Muscle layer of colon (tissue), 2 donors: ENCODE results near the gene DQX1.

Experiments
- H3K27ac ChIP-seq: one replicate; pipeline ENCODE4 v1.7.0; 2013; ENCODE audit warnings: low read depth, mild to moderate bottlenecking, low read length, moderate library complexity
- H3K27me3 ChIP-seq, 2 donors: one replicate each; pipeline ENCODE4 v1.7.0; 2013; ENCODE audit warnings: low read length in 2 of 2, mild to moderate bottlenecking in 2 of 2; ENCODE audit not compliant: insufficient read depth in 2 of 2, control insufficient read depth in 1 of 2
- H3K36me3 ChIP-seq: one replicate; pipeline ENCODE4 v1.7.0; 2013; ENCODE audit warnings: mild to moderate bottlenecking, low read length; ENCODE audit not compliant: insufficient read depth
- H3K4me1 ChIP-seq: one replicate; pipeline ENCODE4 v1.7.0; 2013; ENCODE audit warnings: mild to moderate bottlenecking, low read length; ENCODE audit not compliant: insufficient read depth
- H3K4me3 ChIP-seq, 2 donors: one replicate each; pipeline ENCODE4 v1.7.0; 2013; ENCODE audit warnings: low read length in 2 of 2, low read depth in 1 of 2, mild to moderate bottlenecking in 1 of 2, moderate library complexity in 1 of 2
- H3K9ac ChIP-seq: one replicate; pipeline ENCODE4 v1.7.0; 2013; ENCODE audit warnings: low read length
- H3K9me3 ChIP-seq: one replicate; pipeline ENCODE4 v1.7.0; 2013; ENCODE audit warnings: mild to moderate bottlenecking, low read length
- donor health status: abdominal sarcoma.
- donor health status: Adenocarcinoma of cecum.

Gene DQX1

GRCh38 chr2:74528600-74529356 is 2.7 kb upstream of the DQX1 start:
- H3K9me3 ChIP-seq: no peaks in the 10 kb centered on the region
- H3K4me1 ChIP-seq: peaks cover 25% of the 10 kb centered on the region
- peak overlapping the region; percentile 94 for H3K9ac ChIP-seq
- peak overlapping the region; percentile 59 to 97 for H3K4me3 ChIP-seq
- no peaks in the 10 kb centered on the region for H3K27me3 ChIP-seq
- H3K36me3 ChIP-seq: peaks cover 46% of the 10 kb centered on the region
- peak overlapping the region; percentile 88 for H3K27ac ChIP-seq

DNA sequence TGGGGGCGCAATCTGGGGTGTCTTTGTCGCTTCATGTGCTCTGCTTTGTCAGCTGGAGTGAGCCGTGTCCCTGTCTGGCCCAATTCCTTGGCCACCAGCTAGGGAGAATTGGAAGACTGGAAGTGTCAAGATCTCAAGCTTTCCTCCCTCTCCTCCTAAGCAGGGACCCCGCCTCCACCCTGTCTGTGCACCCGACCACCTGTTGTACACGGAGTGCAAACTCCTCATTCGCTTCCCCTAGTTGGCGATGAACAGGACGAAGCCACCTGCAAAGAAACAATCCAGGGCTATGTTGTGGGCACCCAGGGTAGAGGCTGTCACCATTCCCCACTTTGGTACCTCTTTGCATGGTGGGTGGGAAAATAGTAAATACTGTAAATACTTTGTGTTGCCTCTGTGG is 1.7 kb upstream of the DQX1 start:
- no peak overlapping the region for H3K27ac ChIP-seq
- no peaks in the 10 kb centered on the region for H3K9me3 ChIP-seq

DNA sequence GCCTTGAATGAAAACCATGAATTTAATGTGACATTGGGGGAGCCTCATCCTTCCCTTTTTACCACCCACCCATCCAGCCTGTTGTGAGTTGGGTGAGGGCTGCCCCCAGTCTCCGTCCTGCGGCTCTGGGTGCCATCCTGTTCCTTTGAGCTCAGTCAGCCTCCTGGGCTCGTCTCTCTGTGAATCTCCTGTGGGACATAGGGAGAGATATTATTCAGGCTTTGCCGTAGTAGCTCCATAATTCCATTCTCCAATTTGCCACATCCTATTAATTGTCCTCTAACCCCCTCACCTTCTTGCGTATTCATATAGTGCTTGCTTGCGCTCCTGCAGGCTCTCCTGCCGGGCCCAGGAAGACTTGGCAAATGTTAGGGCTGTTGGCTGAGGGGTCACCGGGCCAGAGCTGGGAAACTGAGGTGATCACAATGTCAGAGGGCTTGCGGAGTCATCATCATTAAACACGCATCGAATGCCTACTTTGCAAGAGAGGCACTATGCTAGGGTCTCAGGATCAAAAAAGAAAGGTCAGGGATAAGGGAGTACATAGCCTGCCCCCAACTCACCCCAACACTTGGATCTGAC is 709 bp upstream of the DQX1 start:
- H3K27me3 ChIP-seq: no peaks in the 10 kb centered on the region
- no peak overlapping the region for H3K27ac ChIP-seq
- H3K4me3 ChIP-seq: no peak overlapping the region
- H3K9ac ChIP-seq: no peak overlapping the region
- H3K9me3 ChIP-seq: no peaks in the 10 kb centered on the region
- peaks cover 36% of the 10 kb centered on the region for H3K36me3 ChIP-seq
- H3K4me1 ChIP-seq: peaks cover 25% of the 10 kb centered on the region

More for the DNA sequence above, 1.7 kb upstream of the DQX1 start:
- Histone ChIP-seq H3K4me1 (peaks cover 25% of the 10 kb centered on the region), H3K36me3 (peaks cover 46% of the 10 kb centered on the region), H3K4me3 (no peak overlapping the region), H3K27me3 (no peaks in the 10 kb centered on the region), H3K9ac (no peak overlapping the region)

DNA sequence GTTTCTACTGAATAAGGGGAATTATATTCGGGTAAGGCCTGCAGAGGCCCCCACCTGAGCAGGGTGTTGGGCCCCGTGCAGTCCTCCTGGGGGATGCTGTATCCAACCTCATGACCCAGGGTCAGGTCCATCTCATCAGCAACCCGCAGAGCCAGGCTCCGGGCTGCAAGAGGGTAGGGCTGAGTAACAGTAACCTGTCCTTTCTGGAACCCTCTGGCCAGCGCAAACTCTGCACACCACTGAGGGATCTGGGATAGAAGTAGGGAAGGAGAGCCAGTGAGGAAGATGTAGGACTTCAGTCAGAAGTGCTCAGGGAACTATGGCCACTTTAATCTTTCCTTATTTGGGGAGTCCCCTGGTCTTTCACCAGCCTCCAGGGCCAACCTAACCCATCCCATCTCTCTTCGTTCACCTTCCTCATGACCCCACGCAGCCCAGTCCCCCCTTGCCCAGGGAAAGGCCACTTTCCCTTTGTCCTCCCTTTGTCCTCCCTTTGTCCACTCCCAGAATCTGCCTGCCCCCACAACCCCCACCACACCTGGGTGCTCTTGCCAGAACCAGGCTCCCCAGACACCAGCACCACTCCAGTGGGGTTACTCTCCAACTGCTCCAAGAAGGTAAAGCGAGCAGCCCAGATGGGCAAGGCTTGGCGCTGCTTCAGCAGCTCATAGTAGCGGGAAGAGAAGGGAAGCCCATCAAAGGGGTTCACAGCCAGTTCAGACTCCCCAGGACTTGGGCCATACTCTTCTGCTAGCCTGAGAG is 895 bp downstream of the DQX1 start:
- Histone ChIP-seq H3K4me1 (peaks cover 15% of the 10 kb centered on the region), H3K36me3 (peaks cover 30% of the 10 kb centered on the region), H3K27ac (no peak overlapping the region), H3K9ac (no peak overlapping the region), H3K9me3 (no peaks in the 10 kb centered on the region), H3K4me3 (no peak overlapping the region), H3K27me3 (no peaks in the 10 kb centered on the region)

DNA sequence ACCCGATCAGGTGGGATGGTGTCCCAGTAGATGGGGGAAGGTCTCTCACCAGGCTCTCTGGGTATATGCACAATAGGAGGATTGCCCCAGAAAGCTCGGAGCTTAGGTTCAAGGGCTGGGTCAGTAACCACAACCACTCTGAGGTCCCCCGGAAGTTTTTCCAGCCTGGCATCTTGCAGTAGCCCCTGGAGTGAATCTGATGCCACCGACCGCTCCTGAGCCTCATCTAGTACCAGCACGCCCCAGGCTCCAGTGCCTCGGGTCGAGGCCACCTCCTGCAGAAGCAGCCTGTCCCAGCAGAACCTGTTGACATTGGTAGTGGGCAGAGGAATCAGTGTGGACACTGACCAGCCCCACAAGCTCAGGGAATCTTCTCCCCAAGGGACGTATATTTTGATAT is 2.0 kb downstream of the DQX1 start:
- Histone ChIP-seq H3K9me3 (no peaks in the 10 kb centered on the region), H3K36me3 (peaks cover 30% of the 10 kb centered on the region), H3K27me3 (peaks cover 0 to 9% of the 10 kb centered on the region in 2 donors), H3K4me1 (peaks cover 14% of the 10 kb centered on the region), H3K4me3 (no peak overlapping the region), H3K27ac (no peak overlapping the region), H3K9ac (no peak overlapping the region)

- Histone ChIP-seq H3K4me3 (no peak overlapping the region), H3K9ac (no peak overlapping the region), H3K27ac (no peak overlapping the region), H3K9me3 (no peaks in the 10 kb centered on the region), H3K27me3 (peaks cover 15 to 21% of the 10 kb centered on the region in 2 donors), H3K4me1 (no peaks in the 10 kb centered on the region), H3K36me3 (peaks cover 21% of the 10 kb centered on the region)
Measured at GRCh38 chr2:74522516-74522915, 3.5 kb downstream of the DQX1 start.

DNA sequence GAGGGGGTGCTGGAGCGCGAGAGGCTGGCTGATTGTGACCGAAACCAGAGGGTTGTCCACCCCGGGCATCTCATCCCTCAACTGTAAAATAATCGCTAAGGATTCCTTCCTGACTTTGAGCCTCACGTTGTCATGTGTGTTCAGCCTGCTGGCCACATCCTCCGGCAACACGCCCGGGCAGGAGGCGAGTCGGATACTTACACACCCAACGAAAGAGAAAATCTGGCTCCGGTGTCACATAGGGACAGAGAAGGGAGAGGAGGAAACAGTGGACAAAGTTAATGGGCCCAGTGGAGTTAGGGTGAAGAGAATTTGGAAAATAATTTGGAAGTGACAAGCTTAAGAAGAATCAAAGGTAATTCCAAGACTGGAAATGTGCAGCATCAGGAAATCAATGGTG is 9.4 kb downstream of the DQX1 start:
- Histone ChIP-seq H3K27me3 (peaks cover 63 to 80% of the 10 kb centered on the region in 2 donors), H3K36me3 (no peaks in the 10 kb centered on the region)

DNA sequence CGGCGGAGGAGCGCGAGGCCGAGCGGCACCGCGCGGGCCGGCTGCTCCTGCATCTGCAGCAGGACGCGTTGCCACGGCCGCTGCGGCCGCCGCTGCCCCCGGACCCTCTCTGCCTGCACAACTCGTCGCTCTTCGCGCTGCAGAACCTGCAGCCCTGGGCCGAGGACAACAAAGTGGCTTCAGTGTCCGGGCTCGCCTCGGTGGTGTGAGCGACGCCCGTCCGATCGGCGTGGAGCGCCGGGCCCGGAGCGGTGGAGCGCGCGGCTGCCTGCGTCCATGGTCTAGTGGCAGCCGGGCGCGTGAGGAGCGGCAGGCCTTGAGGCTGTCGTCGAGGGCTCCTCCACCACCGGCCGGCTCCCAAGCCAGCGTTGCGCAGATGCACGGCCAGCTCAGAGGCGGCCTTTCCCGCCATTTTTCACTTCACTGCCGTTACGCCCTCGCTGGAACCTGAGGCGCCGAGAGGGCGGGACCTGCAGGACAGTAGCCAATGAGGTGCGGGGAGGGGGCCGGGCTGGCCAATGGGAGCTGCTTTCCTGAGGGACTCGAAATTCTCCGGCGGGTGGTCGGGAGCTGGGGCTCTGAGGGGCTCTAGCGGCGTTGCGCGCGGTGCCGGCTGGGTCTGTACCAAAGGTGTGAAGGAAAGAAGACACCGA is 9.9 kb downstream of the DQX1 start:
- H3K4me3 ChIP-seq: no peak overlapping the region
- peaks cover 65 to 83% of the 10 kb centered on the region in 2 donors for H3K27me3 ChIP-seq
- H3K36me3 ChIP-seq: no peaks in the 10 kb centered on the region
- H3K4me1 ChIP-seq: peaks cover 6% of the 10 kb centered on the region
- H3K9ac ChIP-seq: no peak overlapping the region
- no peak overlapping the region for H3K27ac ChIP-seq
- no peaks in the 10 kb centered on the region for H3K9me3 ChIP-seq

More for the DNA sequence above, 9.4 kb downstream of the DQX1 start:
- Histone ChIP-seq H3K4me3 (no peak overlapping the region), H3K9ac (no peak overlapping the region), H3K27ac (no peak overlapping the region), H3K4me1 (peaks cover 6% of the 10 kb centered on the region), H3K9me3 (no peaks in the 10 kb centered on the region)

GRCh38 chr2:74515271-74515980 is 10.6 kb downstream of the DQX1 start:
- Histone ChIP-seq H3K9ac (no peak overlapping the region), H3K4me3 (no peak overlapping the region), H3K36me3 (no peaks in the 10 kb centered on the region), H3K9me3 (no peaks in the 10 kb centered on the region), H3K27ac (no peak overlapping the region), H3K4me1 (peaks cover 6% of the 10 kb centered on the region), H3K27me3 (peaks cover 65 to 90% of the 10 kb centered on the region in 2 donors)

DNA sequence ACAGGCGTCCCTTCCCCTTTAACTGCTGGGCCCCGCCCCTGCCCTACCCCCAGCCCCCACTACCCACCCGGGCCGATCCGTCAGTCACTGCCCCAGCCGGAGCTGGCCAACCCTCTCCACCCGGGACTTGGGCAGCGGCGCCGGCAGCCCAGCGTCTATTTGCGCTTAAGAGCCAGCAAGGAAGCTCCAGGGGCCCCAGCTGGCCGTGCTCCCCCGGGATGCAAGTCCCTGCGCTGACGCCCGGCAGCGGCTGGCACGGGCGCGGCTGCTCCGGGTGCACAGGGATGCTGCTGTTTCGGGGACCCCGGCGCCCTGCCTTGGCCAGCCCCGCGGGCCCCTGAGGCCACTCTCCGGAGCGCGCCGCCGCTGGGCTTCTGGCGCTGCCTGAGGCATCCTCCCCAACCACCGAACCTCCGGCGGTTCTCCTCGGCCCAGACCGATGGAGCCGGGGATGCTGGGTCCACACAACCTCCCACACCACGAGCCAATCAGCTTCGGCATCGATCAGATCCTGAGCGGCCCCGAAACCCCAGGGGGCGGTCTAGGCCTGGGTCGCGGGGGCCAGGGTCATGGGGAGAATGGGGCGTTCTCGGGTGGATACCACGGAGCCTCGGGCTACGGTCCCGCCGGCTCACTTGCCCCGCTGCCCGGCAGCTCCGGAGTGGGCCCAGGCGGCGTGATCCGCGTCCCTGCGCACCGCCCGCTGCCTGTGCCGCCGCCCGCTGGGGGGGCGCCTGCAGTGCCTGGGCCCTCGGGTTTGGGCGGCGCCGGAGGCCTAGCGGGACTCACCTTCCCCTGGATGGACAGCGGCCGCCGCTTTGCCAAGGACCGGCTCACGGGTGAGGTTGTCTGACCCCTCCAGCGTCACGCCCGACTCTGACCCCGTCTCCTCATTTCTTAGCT is 11.4 kb downstream of the DQX1 start, which contains the start of gene TLX2:
TSS of gene TLX2 (plus strand) at position 83 of the 903 bp plus-strand sequence. CDS start at position 440, 357 bp downstream.
- H3K27me3 ChIP-seq: peaks cover 65 to 94% of the 10 kb centered on the region in 2 donors
- H3K9ac ChIP-seq: no peak within 1 kb of the TSS
- H3K36me3 ChIP-seq: no peaks in the 10 kb centered on the region
- peaks cover 6% of the 10 kb centered on the region for H3K4me1 ChIP-seq
- H3K27ac ChIP-seq: no peak within 1 kb of the TSS
- H3K9me3 ChIP-seq: no peaks in the 10 kb centered on the region
- no peak within 1 kb of the TSS for H3K4me3 ChIP-seq
